GM12878 (cell line): ENCODE results near the gene SOHLH2. TPM values are rescaled to one million over a fixed set of nuclear protein-coding genes. Genes with fewer than 3 reads are reported as not detected.

ENCODE experiments used
- ATAC-seq: fragments of 200-7000 bp; cut with Tn5 transposase; 3 replicates; pipeline ENCODE4 v1.9.1; 2020; ENCODE audit warnings: mild to moderate bottlenecking, moderate library complexity
- BruUV-seq: library from RNA; stranded (reverse); fragments of 400-500 nt; replicated peaks from 2 replicates; lab custom pipeline; 2021; lab: Mats Ljungman, UMichigan
- CTCF ChIA-PET: fragments of 300-600 bp; sonication (Branson Sonifier 250); formaldehyde crosslinking; extraction: SDS; loops from one replicate; lab custom pipeline; 2021; ENCODE audit warnings: inconsistent platforms; lab: Yijun Ruan, JAX
- POLR2A ChIA-PET: fragments of 350-600 bp; formaldehyde crosslinking; extraction: SDS; loops from one replicate; lab custom pipeline; 2021; ENCODE audit warnings: inconsistent platforms; lab: Charles Lee
- RAD21 ChIA-PET: fragments of 300-600 bp; sonication (Branson Sonifier 250); formaldehyde crosslinking; loops from one replicate; lab custom pipeline; 2023; ENCODE audit warnings: antibody characterized with exemption; ENCODE audit not compliant: unreplicated experiment; lab: Charles Lee
- SMC1A ChIA-PET: fragments of 300-600 bp; sonication (Branson Sonifier 250); formaldehyde crosslinking; loops from one replicate; lab custom pipeline; 2023; ENCODE audit not compliant: unreplicated experiment, uncharacterized antibody; lab: Charles Lee
- DNase-seq: peaks from one replicate; pipeline ENCODE4 v3.0.0-alpha.2; 2011; ENCODE audit warnings: low read depth, low spot score
- FAIRE-seq: peaks from 3 replicates; lab custom pipeline; 2011; peaks lifted over from hg19 to GRCh38; lab: Jason Lieb, UNC
- H2AFZ ChIP-seq: 2 replicates; pipeline ENCODE4 v1.6.0; 2011; ENCODE audit warnings: low read depth, low read length, control low read depth; ENCODE audit not compliant: control insufficient read depth
- H3K27ac ChIP-seq: 2 replicates; pipeline ENCODE4 v1.5.1; 2011; ENCODE audit warnings: control low read depth; ENCODE audit not compliant: control insufficient read depth, insufficient read depth
- H3K27me3 ChIP-seq, 2 experiments: replicated peaks in 1 of 2; 2 replicates each; pipeline versions ENCODE4 v1.6.0 to v1.6.1; 2011; ENCODE audit warnings: low read length in 1 of 2; ENCODE audit not compliant: control insufficient read depth in 2 of 2, insufficient read depth in 2 of 2
- H3K36me3 ChIP-seq, 2 experiments: 2 replicates each; pipeline ENCODE4 v1.5.1; 2011; ENCODE audit warnings: low read length in 1 of 2; ENCODE audit not compliant: control insufficient read depth in 2 of 2, insufficient read depth in 2 of 2
- H3K4me1 ChIP-seq: 2 replicates; pipeline ENCODE4 v1.6.1; 2011; ENCODE audit warnings: mild to moderate bottlenecking, low read length, moderate library complexity, mixed read lengths; ENCODE audit not compliant: control insufficient read depth, insufficient read depth
- H3K4me2 ChIP-seq: 2 replicates; pipeline ENCODE4 v1.6.0; 2011; ENCODE audit warnings: control low read depth; ENCODE audit not compliant: control insufficient read depth, insufficient read depth
- H3K4me3 ChIP-seq: fragments of 200-600 bp; sonication (generic); 2 replicates; pipeline ENCODE4 v1.5.1; 2016
- H3K79me2 ChIP-seq: 2 replicates; pipeline ENCODE4 v1.6.0; 2011; ENCODE audit warnings: low read length; ENCODE audit not compliant: control insufficient read depth, insufficient read depth
- H3K9ac ChIP-seq: 2 replicates; pipeline ENCODE4 v1.8.0; 2011; ENCODE audit warnings: low read length, control low read depth, mixed read lengths; ENCODE audit not compliant: control insufficient read depth, insufficient read depth
- H3K9me3 ChIP-seq: replicated peaks from 3 replicates; pipeline ENCODE4 v1.5.1; 2011; ENCODE audit warnings: mild to moderate bottlenecking, low read length; ENCODE audit not compliant: control insufficient read depth, insufficient read depth
- H4K20me1 ChIP-seq: 2 replicates; pipeline ENCODE4 v1.6.0; 2011; ENCODE audit not compliant: control insufficient read depth, insufficient read depth
- LARP7 ChIP-seq: fragments of 450-650 bp; IDR thresholded peaks from 2 replicates; pipeline ENCODE4 v1.6.1; 2017; ENCODE audit warnings: mild to moderate bottlenecking
- RBBP5 ChIP-seq: fragments of 200-600 bp; sonication (generic); conservative IDR thresholded peaks from 2 replicates; pipeline ENCODE4 v1.6.1; 2016
- SMARCA5 ChIP-seq: fragments of 450-650 bp; IDR thresholded peaks from 2 replicates; pipeline ENCODE4 v1.6.1; 2017; ENCODE audit warnings: mild to moderate bottlenecking
- SREBF1 ChIP-seq: IDR thresholded peaks from 2 replicates; pipeline ENCODE4 v1.6.1; 2012; ENCODE audit warnings: mild to moderate bottlenecking, low read length
- TCF12 ChIP-seq: IDR thresholded peaks from 2 replicates; pipeline ENCODE4 v1.6.1; 2011; ENCODE audit warnings: low read depth, mild to moderate bottlenecking, low read length
- WGBS: methylation state at CpG from one replicate; pipeline ENCODE4 v1.1.6; 2016; ENCODE audit warnings: low lambda C conversion rate; ENCODE audit not compliant: insufficient replicate concordance, insufficient coverage; ENCODE audit errors: missing lambda C conversion rate; 5-methylcytosine and 5-hydroxymethylcytosine counted together
- in situ Hi-C: fragments of 300-500 bp; cut with MboI; formaldehyde crosslinking; loops from 9 replicates; pipeline ENCODE4 v1.14.3; 2018; ENCODE audit warnings: mixed read lengths
- intact Hi-C: fragments of 100-400 bp; cut with micrococcal nuclease; formaldehyde crosslinking; loops from one replicate; pipeline ENCODE4 v1.14.2; 2022; ENCODE audit not compliant: unreplicated experiment
- polyA plus RNA-seq, 11 experiments: library from polyadenylated mRNA; depleted of rRNA in 4 of 11; unstranded in 6 of 11; stranded (reverse) in 5 of 11; fragments of >200 nt; fragmentation: Nextera tagmentation in 4 of 11; fragmentation: Illumina TruSeq in 1 of 11; extraction: Ambion mirVana in 4 of 11; extraction: Trizol in 1 of 11; gene quantifications; 1 replicate in 1 of 11; 2 replicates in 10 of 11; pipeline versions ENCODE4 v1.2.1 to v1.2.3, GENCODE V29; 2011 to 2016; ENCODE audit warnings: inconsistent platforms in 2 of 11, missing spikeins in 2 of 11, low read depth in 1 of 11
- total RNA-seq, 4 experiments: library from RNA; depleted of rRNA in 3 of 4; stranded (reverse); fragments of >200 nt in 3 of 4; fragmentation: Illumina TruSeq in 1 of 4; extraction: Trizol in 1 of 4; gene quantifications; 2 replicates each; pipeline versions ENCODE4 v1.2.1 to v1.2.3, GENCODE V29; 2013 to 2021
- TF ChIP-seq, protein P1 (sequence below): fragments of 450-650 bp; IDR thresholded peaks from 2 replicates; pipeline ENCODE4 v1.6.1; 2017; ENCODE audit warnings: mild to moderate bottlenecking, moderate library complexity

Gene SOHLH2
- total and polyA plus RNA-seq, 10 of the 15 experiments (the other 5 are each of a cell fraction or from before 2014, with no cell fraction given), result 2.4 TPM; not detected in 9

DNA sequence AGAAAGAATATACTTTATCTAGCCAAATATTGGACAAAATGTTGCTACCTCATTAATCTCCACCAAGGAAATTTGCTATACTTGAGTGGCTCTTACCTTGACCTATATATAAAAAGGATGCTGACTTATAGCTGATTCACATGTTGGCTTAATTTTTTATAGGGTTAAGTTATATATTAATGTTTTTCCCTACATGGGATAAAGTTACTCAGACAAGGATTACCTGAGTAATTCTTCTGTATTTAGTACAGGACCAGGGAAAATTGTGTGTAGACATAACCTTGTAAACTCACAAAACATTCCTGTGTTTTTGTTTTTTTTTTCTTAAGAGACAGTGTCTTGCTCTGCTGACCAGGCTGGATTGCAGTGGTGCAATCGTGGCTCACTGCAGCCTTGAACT, 30.6 kb upstream of the SOHLH2 start:
- WGBS, result 0% methylated on average over 1 of the region's 1 CpG
- CTCF ChIA-PET, result no interaction called here
- no TSS peak for BruUV-seq

More for the DNA sequence above, 30.6 kb upstream of the SOHLH2 start:
- FAIRE-seq (no peak), ATAC-seq (no peak), DNase-seq (no peak)
- POLR2A ChIA-PET, result no interaction called here
- RAD21 ChIA-PET, result no interaction called here
- no peaks in the 10 kb centered on the region for H3K9me3 ChIP-seq
- intact Hi-C loops (no loop called here), in situ Hi-C loops (no loop called here)
- H2AFZ ChIP-seq, result no peak overlapping the region
- H3K36me3 ChIP-seq, result no peaks in the 10 kb centered on the region
- no peaks in the 10 kb centered on the region for H3K79me2 ChIP-seq
- no peaks in the 10 kb centered on the region for H3K4me1 ChIP-seq
- H3K4me3 ChIP-seq, result no peak overlapping the region
- no peaks in the 10 kb centered on the region for H3K27me3 ChIP-seq
- H3K4me2 ChIP-seq, result no peak overlapping the region
- SMC1A ChIA-PET, result no interaction called here
- H3K9ac ChIP-seq, result no peak overlapping the region
- no peaks in the 10 kb centered on the region for H4K20me1 ChIP-seq
- TF ChIP-seq SREBF1 (no peak), RBBP5 (no peak), TCF12 (no peak), SMARCA5 (no peak), LARP7 (no peak)
- TF ChIP-seq, protein P1, sequence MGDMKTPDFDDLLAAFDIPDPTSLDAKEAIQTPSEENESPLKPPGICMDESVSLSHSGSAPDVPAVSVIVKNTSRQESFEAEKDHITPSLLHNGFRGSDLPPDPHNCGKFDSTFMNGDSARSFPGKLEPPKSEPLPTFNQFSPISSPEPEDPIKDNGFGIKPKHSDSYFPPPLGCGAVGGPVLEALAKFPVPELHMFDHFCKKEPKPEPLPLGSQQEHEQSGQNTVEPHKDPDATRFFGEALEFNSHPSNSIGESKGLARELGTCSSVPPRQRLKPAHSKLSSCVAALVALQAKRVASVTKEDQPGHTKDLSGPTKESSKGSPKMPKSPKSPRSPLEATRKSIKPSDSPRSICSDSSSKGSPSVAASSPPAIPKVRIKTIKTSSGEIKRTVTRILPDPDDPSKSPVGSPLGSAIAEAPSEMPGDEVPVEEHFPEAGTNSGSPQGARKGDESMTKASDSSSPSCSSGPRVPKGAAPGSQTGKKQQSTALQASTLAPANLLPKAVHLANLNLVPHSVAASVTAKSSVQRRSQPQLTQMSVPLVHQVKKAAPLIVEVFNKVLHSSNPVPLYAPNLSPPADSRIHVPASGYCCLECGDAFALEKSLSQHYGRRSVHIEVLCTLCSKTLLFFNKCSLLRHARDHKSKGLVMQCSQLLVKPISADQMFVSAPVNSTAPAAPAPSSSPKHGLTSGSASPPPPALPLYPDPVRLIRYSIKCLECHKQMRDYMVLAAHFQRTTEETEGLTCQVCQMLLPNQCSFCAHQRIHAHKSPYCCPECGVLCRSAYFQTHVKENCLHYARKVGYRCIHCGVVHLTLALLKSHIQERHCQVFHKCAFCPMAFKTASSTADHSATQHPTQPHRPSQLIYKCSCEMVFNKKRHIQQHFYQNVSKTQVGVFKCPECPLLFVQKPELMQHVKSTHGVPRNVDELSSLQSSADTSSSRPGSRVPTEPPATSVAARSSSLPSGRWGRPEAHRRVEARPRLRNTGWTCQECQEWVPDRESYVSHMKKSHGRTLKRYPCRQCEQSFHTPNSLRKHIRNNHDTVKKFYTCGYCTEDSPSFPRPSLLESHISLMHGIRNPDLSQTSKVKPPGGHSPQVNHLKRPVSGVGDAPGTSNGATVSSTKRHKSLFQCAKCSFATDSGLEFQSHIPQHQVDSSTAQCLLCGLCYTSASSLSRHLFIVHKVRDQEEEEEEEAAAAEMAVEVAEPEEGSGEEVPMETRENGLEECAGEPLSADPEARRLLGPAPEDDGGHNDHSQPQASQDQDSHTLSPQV, result no peak
- no peak overlapping the region for H3K27ac ChIP-seq
